ENCODE measurements around the gene LHPP. TPM values are rescaled to one million over a fixed set of nuclear protein-coding genes. Genes with fewer than 3 reads are reported as not detected.

Gene LHPP
- total RNA-seq, 1 donor from 2014 or later = 7.6 TPM

DNA sequence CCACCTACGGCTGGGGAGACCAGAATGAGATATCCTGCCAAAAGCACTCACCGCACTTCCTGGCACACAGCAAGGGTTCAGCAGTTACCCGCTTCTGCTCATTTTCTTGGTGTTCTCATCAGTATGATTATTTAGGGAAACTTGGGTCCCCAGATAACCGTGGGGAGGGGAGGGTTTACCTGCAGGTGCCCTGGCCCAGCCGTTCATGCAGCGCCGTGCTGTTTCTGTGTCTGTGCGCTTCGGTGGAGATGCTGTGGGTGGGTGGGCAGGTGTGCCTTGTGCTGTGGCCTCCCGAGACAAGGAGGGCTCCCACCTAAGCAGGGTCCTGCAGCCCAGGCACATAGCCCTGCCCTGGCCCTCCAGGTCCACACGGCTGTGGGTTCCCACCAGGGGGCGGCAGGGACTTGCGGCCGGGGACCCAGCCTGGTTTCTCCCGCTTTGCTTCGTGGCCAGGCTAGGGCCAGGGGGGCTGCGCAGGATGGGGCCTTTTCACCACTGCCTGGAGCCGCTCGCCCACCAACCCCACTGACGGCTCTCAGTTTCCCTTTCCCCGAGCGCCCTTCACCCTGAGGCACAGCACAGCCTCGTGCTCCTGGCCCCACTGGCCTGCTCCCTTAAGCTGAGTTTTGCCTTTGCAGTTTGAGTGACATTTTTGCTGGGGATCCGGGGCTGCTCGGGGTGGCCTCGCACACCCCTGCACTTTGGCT is 78.5 kb downstream of the LHPP start:
- Histone ChIP-seq H3K4me1 (peaks cover 23% of the 10 kb centered on the region), H3K9me3 (replicated peaks) (no peaks in the 10 kb centered on the region), H3K4me3 (no peak overlapping the region), H3K27me3 (ENCODE audit: low read depth) (no peaks in the 10 kb centered on the region), H3K36me3 (no peaks in the 10 kb centered on the region), H3K27ac (replicated peaks) (no peak overlapping the region)
- DNase-seq = peak; percentile 71
- TF ChIP-seq, protein P1, sequence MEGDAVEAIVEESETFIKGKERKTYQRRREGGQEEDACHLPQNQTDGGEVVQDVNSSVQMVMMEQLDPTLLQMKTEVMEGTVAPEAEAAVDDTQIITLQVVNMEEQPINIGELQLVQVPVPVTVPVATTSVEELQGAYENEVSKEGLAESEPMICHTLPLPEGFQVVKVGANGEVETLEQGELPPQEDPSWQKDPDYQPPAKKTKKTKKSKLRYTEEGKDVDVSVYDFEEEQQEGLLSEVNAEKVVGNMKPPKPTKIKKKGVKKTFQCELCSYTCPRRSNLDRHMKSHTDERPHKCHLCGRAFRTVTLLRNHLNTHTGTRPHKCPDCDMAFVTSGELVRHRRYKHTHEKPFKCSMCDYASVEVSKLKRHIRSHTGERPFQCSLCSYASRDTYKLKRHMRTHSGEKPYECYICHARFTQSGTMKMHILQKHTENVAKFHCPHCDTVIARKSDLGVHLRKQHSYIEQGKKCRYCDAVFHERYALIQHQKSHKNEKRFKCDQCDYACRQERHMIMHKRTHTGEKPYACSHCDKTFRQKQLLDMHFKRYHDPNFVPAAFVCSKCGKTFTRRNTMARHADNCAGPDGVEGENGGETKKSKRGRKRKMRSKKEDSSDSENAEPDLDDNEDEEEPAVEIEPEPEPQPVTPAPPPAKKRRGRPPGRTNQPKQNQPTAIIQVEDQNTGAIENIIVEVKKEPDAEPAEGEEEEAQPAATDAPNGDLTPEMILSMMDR (IDR thresholded peaks at IDR 0.05; ENCODE audit: borderline replicate concordance) = peak; percentile 91
- intact Hi-C loops (cut with micrococcal nuclease) = loop anchor here (5.0 to 10.0 kb wide), 2 partner anchors 207 to 285 kb away; no protein-coding TSS in a partner anchor

DNA sequence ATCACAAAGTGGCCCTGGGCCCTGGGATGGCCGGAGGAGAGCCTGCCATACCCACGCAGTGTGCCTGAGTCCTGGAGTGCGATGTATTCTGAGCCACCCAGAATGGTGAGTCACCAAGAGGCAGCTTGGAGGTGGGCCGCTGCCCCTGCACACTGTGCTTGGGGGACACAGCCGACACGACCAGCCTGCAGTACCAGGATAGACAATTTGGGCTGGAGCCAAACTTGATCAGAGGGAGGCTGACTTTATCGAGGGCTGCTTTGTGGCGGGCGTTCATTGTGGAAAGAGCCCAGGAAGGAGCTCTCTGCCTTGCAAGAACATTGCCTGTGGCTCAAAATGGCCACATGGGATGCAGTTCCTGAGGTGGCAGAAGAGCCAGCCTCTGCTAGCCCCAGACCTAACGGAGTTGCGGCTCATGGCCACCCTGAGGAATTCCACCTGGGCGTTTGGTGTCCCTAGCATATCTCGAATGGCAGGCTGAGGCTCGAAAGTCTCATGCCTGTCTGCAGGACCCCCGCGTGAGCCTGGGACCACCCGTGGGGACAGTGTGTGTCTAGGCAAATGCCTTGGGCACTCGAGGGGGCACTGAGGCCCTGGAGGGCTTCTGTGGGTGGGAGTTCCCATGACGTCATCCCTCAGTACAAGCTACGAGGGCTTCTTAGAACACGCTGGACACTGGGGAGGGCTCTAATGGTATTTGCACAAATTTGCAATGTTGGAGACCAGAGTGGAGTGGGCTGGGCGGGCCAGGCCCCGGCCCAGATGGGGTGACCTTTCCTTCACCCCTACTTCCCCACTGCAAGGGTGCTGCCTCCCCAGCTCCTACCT is 79.7 kb downstream of the LHPP start:
- TF ChIP-seq, protein P1 (IDR thresholded peaks at IDR 0.05; ENCODE audit: borderline replicate concordance) = no peak
- no peaks in the 10 kb centered on the region for H3K36me3 ChIP-seq
- H3K27me3 ChIP-seq (ENCODE audit: low read depth) = no peaks in the 10 kb centered on the region
- intact Hi-C loops (cut with micrococcal nuclease) = loop anchor here (5.0 kb wide), 1 partner anchor 206 kb away; no protein-coding TSS in a partner anchor
- no peak overlapping the region for H3K4me3 ChIP-seq
- peaks cover 15% of the 10 kb centered on the region for H3K4me1 ChIP-seq
- H3K9me3 ChIP-seq (replicated peaks) = no peaks in the 10 kb centered on the region
- no peak for DNase-seq
- no peak overlapping the region for H3K27ac ChIP-seq (replicated peaks)

DNA sequence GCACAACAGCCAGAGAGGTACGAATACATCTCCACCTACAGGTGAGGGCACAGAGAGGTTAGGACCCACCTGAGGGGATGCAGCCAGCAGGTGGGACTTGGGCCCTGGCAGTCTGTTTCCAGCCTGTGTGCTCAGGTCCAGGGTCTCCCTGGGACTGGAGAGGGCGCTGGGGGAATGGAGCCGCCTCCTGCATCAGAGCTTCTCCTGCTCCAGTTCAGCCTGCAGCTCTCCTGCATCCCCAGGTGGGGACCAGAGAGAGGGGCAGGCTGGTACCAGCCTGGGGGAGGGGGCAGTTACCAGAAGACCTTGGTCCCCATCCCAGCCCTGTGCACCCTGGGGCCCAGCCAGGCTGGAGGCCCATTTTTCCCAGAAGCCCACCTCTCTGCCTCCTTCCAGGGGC is 80.7 kb downstream of the LHPP start:
- DNase-seq = no peak
- intact Hi-C loops (cut with micrococcal nuclease) = loop anchor here (5.0 kb wide), 1 partner anchor 205 kb away; no protein-coding TSS in a partner anchor
- TF ChIP-seq, protein P1 (IDR thresholded peaks at IDR 0.05; ENCODE audit: borderline replicate concordance) = no peak

DNA sequence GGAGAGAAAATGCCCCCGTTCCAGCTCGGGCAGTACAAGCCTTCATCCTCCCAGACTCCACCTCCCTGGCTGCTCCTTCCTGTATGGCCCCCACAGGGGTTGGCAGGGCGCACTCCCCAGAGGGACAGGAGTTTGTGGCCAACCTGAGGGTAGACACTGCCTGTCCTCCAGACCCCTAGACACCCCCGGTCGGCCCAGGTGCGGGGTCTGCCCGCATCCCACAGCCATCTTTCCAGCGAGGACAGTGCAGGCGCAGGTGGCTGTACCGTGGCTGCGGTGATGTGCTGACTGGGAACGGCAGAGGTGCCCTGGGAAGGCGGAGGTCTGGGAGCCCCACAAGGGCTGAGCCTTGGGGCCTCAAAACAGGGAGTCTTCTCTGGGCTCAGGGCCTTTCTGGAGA is 81.5 kb downstream of the LHPP start:
- H3K27ac ChIP-seq (replicated peaks) = no peak overlapping the region
- no peaks in the 10 kb centered on the region for H3K27me3 ChIP-seq (ENCODE audit: low read depth)

More for the DNA sequence above, 80.7 kb downstream of the LHPP start:
- Histone ChIP-seq H3K4me1 (peaks cover 11% of the 10 kb centered on the region), H3K27ac (replicated peaks) (no peak overlapping the region), H3K4me3 (no peak overlapping the region), H3K9me3 (replicated peaks) (no peaks in the 10 kb centered on the region), H3K36me3 (no peaks in the 10 kb centered on the region), H3K27me3 (ENCODE audit: low read depth) (no peaks in the 10 kb centered on the region)

DNA sequence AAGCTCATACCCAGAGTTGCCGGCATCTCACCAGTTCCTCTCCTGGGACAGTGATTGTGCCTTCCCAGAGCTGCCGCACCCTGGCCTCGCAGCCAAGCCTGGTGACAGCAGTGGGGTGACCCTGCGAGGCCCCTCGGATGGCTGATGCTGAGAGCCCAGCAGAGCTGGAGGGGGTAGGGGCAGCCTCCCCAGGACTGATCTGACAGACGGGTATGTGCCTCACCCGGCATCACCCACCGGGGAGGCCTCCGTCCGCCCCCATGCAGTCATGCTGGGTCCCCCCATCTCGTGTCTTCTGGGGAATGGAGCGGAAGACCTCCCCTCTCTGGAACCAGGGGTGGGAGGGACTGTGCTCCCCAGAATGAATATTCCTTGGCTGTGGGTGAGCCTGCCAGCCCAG is 82.3 kb downstream of the LHPP start:
- intact Hi-C loops (cut with micrococcal nuclease) = loop anchor here (5.0 kb wide), 1 partner anchor 203 kb away; no protein-coding TSS in a partner anchor

More for the DNA sequence above, 81.5 kb downstream of the LHPP start:
- no peaks in the 10 kb centered on the region for H3K36me3 ChIP-seq
- H3K9me3 ChIP-seq (replicated peaks) = no peaks in the 10 kb centered on the region
- intact Hi-C loops (cut with micrococcal nuclease) = loop anchor here (5.0 kb wide), 1 partner anchor 204 kb away; no protein-coding TSS in a partner anchor
- TF ChIP-seq, protein P1 (IDR thresholded peaks at IDR 0.05; ENCODE audit: borderline replicate concordance) = no peak
- no peak overlapping the region for H3K4me3 ChIP-seq
- peaks cover 18% of the 10 kb centered on the region for H3K4me1 ChIP-seq
- DNase-seq = no peak

More for the DNA sequence above, 82.3 kb downstream of the LHPP start:
- DNase-seq = no peak
- TF ChIP-seq, protein P1 (IDR thresholded peaks at IDR 0.05; ENCODE audit: borderline replicate concordance) = no peak
- Histone ChIP-seq H3K36me3 (no peaks in the 10 kb centered on the region), H3K27me3 (ENCODE audit: low read depth) (no peaks in the 10 kb centered on the region), H3K4me3 (no peak overlapping the region), H3K9me3 (replicated peaks) (no peaks in the 10 kb centered on the region), H3K27ac (replicated peaks) (no peak overlapping the region), H3K4me1 (peaks cover 18% of the 10 kb centered on the region)
